ENCODE results near the gene ACVR2B. TPM values are rescaled to one million over a fixed set of nuclear protein-coding genes. Genes with fewer than 3 reads are reported as not detected.
A peak's percentile ranks its signal among the peaks of the same experiment; 100 is the strongest.

The ACVR2B gene
- total RNA-seq, 2 experiments from 2014 or later, result 4.3 to 5.1 TPM

GRCh38 chr3:38454178-38454883, 641 bp downstream of the ACVR2B start:
- peak; percentile 43 for DNase-seq

GRCh38 chr3:38454884-38455638, 1.4 kb downstream of the ACVR2B start:
- peaks cover 3% of the 10 kb centered on the region for H3K36me3 Mint-ChIP-seq

More at GRCh38 chr3:38454178-38454883, 641 bp downstream of the ACVR2B start:
- H3K27me3 Mint-ChIP-seq, result no peaks in the 10 kb centered on the region
- peaks cover 15% of the 10 kb centered on the region for H3K4me1 Mint-ChIP-seq
- peak overlapping the region; percentile 97 for H3K4me3 Mint-ChIP-seq
- H3K27ac Mint-ChIP-seq, result peak overlapping the region; percentile 87
- H3K9me3 Mint-ChIP-seq, result peaks cover 8% of the 10 kb centered on the region
- H3K36me3 Mint-ChIP-seq, result peaks cover 3% of the 10 kb centered on the region

GRCh38 chr3:38455639-38456430, 2.1 kb downstream of the ACVR2B start:
- H3K9me3 Mint-ChIP-seq, result peaks cover 3% of the 10 kb centered on the region
- H3K27ac Mint-ChIP-seq, result no peak overlapping the region
- no peak for DNase-seq
- peak overlapping the region; percentile 97 for H3K4me3 Mint-ChIP-seq
- H3K27me3 Mint-ChIP-seq, result no peaks in the 10 kb centered on the region
- H3K4me1 Mint-ChIP-seq, result peaks cover 17% of the 10 kb centered on the region
- H3K36me3 Mint-ChIP-seq, result peaks cover 1% of the 10 kb centered on the region

More at GRCh38 chr3:38454884-38455638, 1.4 kb downstream of the ACVR2B start:
- H3K4me3 Mint-ChIP-seq, result peak overlapping the region; percentile 97
- H3K27me3 Mint-ChIP-seq, result no peaks in the 10 kb centered on the region
- H3K27ac Mint-ChIP-seq, result no peak overlapping the region
- peaks cover 8% of the 10 kb centered on the region for H3K9me3 Mint-ChIP-seq
- H3K4me1 Mint-ChIP-seq, result peaks cover 15% of the 10 kb centered on the region
- peak; percentile 46 for DNase-seq

GRCh38 chr3:38457111-38458003, 3.7 kb downstream of the ACVR2B start:
- H3K36me3 Mint-ChIP-seq, result no peaks in the 10 kb centered on the region
- H3K4me3 Mint-ChIP-seq, result no peak overlapping the region
- H3K27ac Mint-ChIP-seq, result peak overlapping the region; percentile 54
- H3K9me3 Mint-ChIP-seq, result no peaks in the 10 kb centered on the region
- DNase-seq, result no peak
- H3K27me3 Mint-ChIP-seq, result no peaks in the 10 kb centered on the region
- H3K4me1 Mint-ChIP-seq, result peaks cover 19% of the 10 kb centered on the region

- H3K9me3 Mint-ChIP-seq, result no peaks in the 10 kb centered on the region
- DNase-seq, result no peak
- no peaks in the 10 kb centered on the region for H3K36me3 Mint-ChIP-seq
- peaks cover 19% of the 10 kb centered on the region for H3K4me1 Mint-ChIP-seq
- H3K4me3 Mint-ChIP-seq, result no peak overlapping the region
- no peak overlapping the region for H3K27ac Mint-ChIP-seq
- no peaks in the 10 kb centered on the region for H3K27me3 Mint-ChIP-seq
Observed at GRCh38 chr3:38458796-38459498, 5.3 kb downstream of the ACVR2B start.

GRCh38 chr3:38459499-38460048, 5.9 kb downstream of the ACVR2B start:
- H3K4me3 Mint-ChIP-seq, result no peak overlapping the region
- H3K27me3 Mint-ChIP-seq, result no peaks in the 10 kb centered on the region
- no peak for DNase-seq

GRCh38 chr3:38460377-38461270, 6.9 kb downstream of the ACVR2B start:
- Mint-ChIP-seq H3K9me3 (peaks cover 3% of the 10 kb centered on the region), H3K36me3 (peaks cover 4% of the 10 kb centered on the region), H3K27me3 (no peaks in the 10 kb centered on the region), H3K4me3 (no peak overlapping the region), H3K27ac (no peak overlapping the region), H3K4me1 (peaks cover 16% of the 10 kb centered on the region)
- no peak for DNase-seq

More at GRCh38 chr3:38459499-38460048, 5.9 kb downstream of the ACVR2B start:
- Mint-ChIP-seq H3K27ac (no peak overlapping the region), H3K9me3 (no peaks in the 10 kb centered on the region), H3K36me3 (no peaks in the 10 kb centered on the region), H3K4me1 (peaks cover 17% of the 10 kb centered on the region)

GRCh38 chr3:38465588-38466154, 12.0 kb downstream of the ACVR2B start:
- no peak overlapping the region for H3K4me3 Mint-ChIP-seq
- H3K9me3 Mint-ChIP-seq, result peaks cover 29% of the 10 kb centered on the region
- H3K27ac Mint-ChIP-seq, result no peak overlapping the region
- no peaks in the 10 kb centered on the region for H3K27me3 Mint-ChIP-seq
- H3K4me1 Mint-ChIP-seq, result peaks cover 2% of the 10 kb centered on the region
- DNase-seq, result no peak
- H3K36me3 Mint-ChIP-seq, result peaks cover 24% of the 10 kb centered on the region

GRCh38 chr3:38468765-38469164, 15.1 kb downstream of the ACVR2B start:
- H3K36me3 Mint-ChIP-seq, result peaks cover 24% of the 10 kb centered on the region
- DNase-seq, result no peak
- no peaks in the 10 kb centered on the region for H3K27me3 Mint-ChIP-seq
- peaks cover 31% of the 10 kb centered on the region for H3K9me3 Mint-ChIP-seq
- no peak overlapping the region for H3K27ac Mint-ChIP-seq
- H3K4me1 Mint-ChIP-seq, result peaks cover 8% of the 10 kb centered on the region
- no peak overlapping the region for H3K4me3 Mint-ChIP-seq

GRCh38 chr3:38469852-38470251, 16.2 kb downstream of the ACVR2B start:
- peaks cover 8% of the 10 kb centered on the region for H3K4me1 Mint-ChIP-seq
- peaks cover 24% of the 10 kb centered on the region for H3K36me3 Mint-ChIP-seq
- H3K4me3 Mint-ChIP-seq, result no peak overlapping the region
- no peak overlapping the region for H3K27ac Mint-ChIP-seq
- no peak for DNase-seq
- no peaks in the 10 kb centered on the region for H3K27me3 Mint-ChIP-seq
- H3K9me3 Mint-ChIP-seq, result peaks cover 31% of the 10 kb centered on the region

GRCh38 chr3:38471260-38471857, 17.7 kb downstream of the ACVR2B start:
- no peak overlapping the region for H3K4me3 Mint-ChIP-seq
- H3K27me3 Mint-ChIP-seq, result no peaks in the 10 kb centered on the region
- peaks cover 18% of the 10 kb centered on the region for H3K36me3 Mint-ChIP-seq
- H3K27ac Mint-ChIP-seq, result no peak overlapping the region
- no peak for DNase-seq
- peaks cover 10% of the 10 kb centered on the region for H3K4me1 Mint-ChIP-seq
- peaks cover 24% of the 10 kb centered on the region for H3K9me3 Mint-ChIP-seq

GRCh38 chr3:38472342-38472741, 18.7 kb downstream of the ACVR2B start:
- Mint-ChIP-seq H3K27me3 (no peaks in the 10 kb centered on the region), H3K4me3 (no peak overlapping the region), H3K36me3 (peaks cover 14% of the 10 kb centered on the region), H3K4me1 (peaks cover 10% of the 10 kb centered on the region), H3K9me3 (peaks cover 21% of the 10 kb centered on the region), H3K27ac (no peak overlapping the region)
- no peak for DNase-seq

Measured in activated naive CD8-positive, alpha-beta T cell treated with anti-CD3 and anti-CD28 coated beads for 36 hours (primary cell).